ENCODE measurements around the gene SPTLC3.
"Not testable (repeated sequence)": the region's sequence is repeated elsewhere in the genome, so short reads cannot be mapped to it uniquely, and the experiment has no call there.

The SPTLC3 gene

GRCh38 chr20:13008761-13009681, at the start of gene SPTLC3:
Gene SPTLC3, plus strand, starts transcription at chr20:13008972. Its CDS starts 296 bp downstream, at chr20:13009268.
- peak in 1 of 2 experiments; percentile 5 for DNase-seq

- no peak for DNase-seq
These were observed 47.0 kb upstream of the SPTLC3 start for GRCh38 chr20:12961725-12962124.

GRCh38 chr20:12962895-12963294, 45.9 kb upstream of the SPTLC3 start:
- DNase-seq = no peak

- no peak for DNase-seq
These were observed 45.4 kb upstream of the SPTLC3 start for GRCh38 chr20:12963416-12963815.

- no peak for DNase-seq
These were observed 43.4 kb upstream of the SPTLC3 start for GRCh38 chr20:12965212-12965869.

- DNase-seq = no peak
These were observed 42.9 kb upstream of the SPTLC3 start for GRCh38 chr20:12965870-12966251.

GRCh38 chr20:12966468-12967085, 42.2 kb upstream of the SPTLC3 start:
- DNase-seq = no peak

- DNase-seq = no peak
These were observed 40.8 kb upstream of the SPTLC3 start for GRCh38 chr20:12967932-12968331.

- no peak for DNase-seq
These were observed 40.3 kb upstream of the SPTLC3 start for GRCh38 chr20:12968472-12968871.

GRCh38 chr20:12969071-12969669, 39.6 kb upstream of the SPTLC3 start:
- DNase-seq = no peak

GRCh38 chr20:12970372-12970821, 38.4 kb upstream of the SPTLC3 start:
- no peak for DNase-seq

GRCh38 chr20:12975833-12976608, 32.8 kb upstream of the SPTLC3 start:
- DNase-seq = no peak

- no peak for DNase-seq
These were observed 32.0 kb upstream of the SPTLC3 start for GRCh38 chr20:12976720-12977309.

GRCh38 chr20:12977328-12978125, 31.2 kb upstream of the SPTLC3 start:
- DNase-seq = no peak

GRCh38 chr20:12978126-12978394, 30.7 kb upstream of the SPTLC3 start:
- no peak for DNase-seq

GRCh38 chr20:12978613-12979495, 29.9 kb upstream of the SPTLC3 start:
- DNase-seq = no peak

GRCh38 chr20:12979713-12980112, 29.1 kb upstream of the SPTLC3 start:
- DNase-seq = not testable (repeated sequence)

GRCh38 chr20:12982098-12982497, 26.7 kb upstream of the SPTLC3 start:
- DNase-seq = no peak

GRCh38 chr20:12984069-12984765, 24.6 kb upstream of the SPTLC3 start:
- DNase-seq = no peak

GRCh38 chr20:12984863-12985262, 23.9 kb upstream of the SPTLC3 start:
- DNase-seq = no peak

Measured in activated CD4-positive, alpha-beta T cell treated with anti-CD3 and anti-CD28 coated beads, Interleukin-2, amount 50 U/mL, for 48 hours (primary cell).